Right renal pelvis (tissue), 4 donors: ENCODE measurements around the gene TOP2B. TPM values are rescaled to one million over a fixed set of nuclear protein-coding genes. Genes with fewer than 3 reads are reported as not detected.

Source experiments
- DNase-seq, 4 donors: peaks; one replicate each; pipeline ENCODE4 v3.0.0-alpha.2; 2013; ENCODE audit warnings: low read depth in 4 of 4, low spot score in 3 of 4, missing footprints in 1 of 4
- polyA plus RNA-seq, 4 donors: library from polyadenylated mRNA; unstranded; fragments of 120-200 nt; gene quantifications; one replicate each; pipeline ENCODE4 v1.2.1, GENCODE V29; 2013; ENCODE audit not compliant: insufficient read length in 4 of 4

Gene TOP2B
- polyA plus RNA-seq, 4 donors = 280 to 352 (median 351) TPM

DNA sequence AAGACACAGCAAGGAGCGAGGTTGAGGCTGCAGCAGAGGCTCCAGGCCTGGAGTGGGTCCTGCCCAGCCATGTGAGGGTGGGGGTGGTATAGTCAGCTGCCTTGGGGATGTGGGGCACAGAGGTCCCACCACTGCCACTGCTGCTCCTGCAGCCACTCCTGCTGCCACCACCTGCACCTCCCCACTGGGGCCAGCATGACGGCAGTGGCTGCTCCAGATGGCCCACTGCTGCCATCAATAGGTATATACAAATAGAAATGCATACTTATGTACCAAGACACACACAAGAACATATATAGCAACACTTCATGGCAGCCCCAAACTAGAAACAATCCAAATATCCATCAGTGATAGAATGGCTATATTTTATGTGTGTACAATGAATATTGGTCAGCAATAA, 10.0 kb upstream of the TOP2B start:
- no peak for DNase-seq

DNA sequence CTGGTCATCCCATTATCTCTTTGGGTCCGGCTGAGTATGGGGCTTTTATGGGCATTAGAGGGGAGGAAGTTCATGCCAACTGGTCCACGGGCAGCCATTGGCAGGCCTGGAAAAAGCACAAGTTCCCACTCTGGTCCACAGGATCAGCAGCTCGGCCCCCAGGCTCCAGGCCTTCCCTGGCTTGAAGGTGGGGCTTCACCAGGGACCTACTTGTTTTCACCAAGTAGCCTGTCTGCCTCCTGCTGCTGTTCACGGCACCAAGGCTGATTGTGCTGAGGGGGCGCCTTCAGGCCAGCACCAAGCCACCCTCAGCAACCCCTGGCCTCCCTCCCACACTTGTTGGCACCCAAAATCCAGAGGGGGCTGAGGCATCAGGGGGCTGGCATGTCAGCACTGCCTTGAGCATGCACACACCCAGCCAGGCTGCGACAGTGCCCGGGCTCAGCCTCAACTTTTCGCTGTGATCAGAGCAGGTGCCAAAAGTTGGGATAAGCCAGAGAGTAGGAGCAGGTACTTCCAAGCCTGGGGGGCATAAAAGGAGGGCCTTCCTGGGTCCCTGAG, 9.1 kb upstream of the TOP2B start:
- no peak for DNase-seq

DNA sequence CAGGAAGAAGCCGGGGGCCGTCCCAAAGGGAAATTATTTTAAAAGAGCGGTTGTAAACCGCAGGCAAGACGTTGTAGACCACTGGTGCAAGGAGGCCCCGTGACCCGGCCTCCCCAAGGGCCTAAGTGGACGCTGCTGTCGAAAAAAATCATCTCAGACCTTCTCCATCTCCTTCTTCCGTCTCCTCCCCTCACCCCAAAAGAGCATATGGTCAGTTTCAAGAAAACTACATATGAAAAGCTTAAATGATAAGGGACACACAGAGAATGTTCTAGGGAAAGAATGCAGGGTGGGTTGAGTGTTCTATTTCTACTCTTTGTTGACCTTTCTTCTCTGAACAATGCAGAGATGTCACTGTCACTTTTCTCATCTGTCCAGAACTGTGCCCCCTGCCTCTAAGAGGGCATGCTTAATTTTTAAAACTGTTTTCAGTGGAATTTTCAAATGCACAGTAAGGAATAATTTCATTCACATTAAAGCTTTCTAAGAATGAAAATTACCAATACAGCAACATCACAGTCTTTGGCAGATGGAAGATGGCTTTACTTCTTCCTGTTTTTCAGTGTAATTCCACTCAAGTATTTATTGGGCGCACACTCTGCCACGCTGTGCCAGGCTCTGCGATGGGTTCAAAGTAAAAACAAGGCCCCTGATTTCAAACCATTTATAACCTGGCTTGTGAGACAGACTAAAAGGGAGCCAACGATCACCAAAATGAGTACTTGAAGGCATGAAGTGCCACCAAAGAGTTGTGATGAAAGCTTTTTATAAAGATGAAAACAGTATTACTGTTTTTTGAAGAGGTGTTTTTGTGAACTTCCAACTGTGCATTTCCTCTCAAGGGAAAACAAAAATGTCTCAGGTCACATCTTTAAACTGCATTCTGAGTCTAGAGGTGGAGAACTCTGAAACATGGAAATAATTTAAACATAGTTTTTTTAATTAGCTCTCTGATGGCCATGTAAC, 891 bp upstream of the TOP2B start:
- DNase-seq = no peak

DNA sequence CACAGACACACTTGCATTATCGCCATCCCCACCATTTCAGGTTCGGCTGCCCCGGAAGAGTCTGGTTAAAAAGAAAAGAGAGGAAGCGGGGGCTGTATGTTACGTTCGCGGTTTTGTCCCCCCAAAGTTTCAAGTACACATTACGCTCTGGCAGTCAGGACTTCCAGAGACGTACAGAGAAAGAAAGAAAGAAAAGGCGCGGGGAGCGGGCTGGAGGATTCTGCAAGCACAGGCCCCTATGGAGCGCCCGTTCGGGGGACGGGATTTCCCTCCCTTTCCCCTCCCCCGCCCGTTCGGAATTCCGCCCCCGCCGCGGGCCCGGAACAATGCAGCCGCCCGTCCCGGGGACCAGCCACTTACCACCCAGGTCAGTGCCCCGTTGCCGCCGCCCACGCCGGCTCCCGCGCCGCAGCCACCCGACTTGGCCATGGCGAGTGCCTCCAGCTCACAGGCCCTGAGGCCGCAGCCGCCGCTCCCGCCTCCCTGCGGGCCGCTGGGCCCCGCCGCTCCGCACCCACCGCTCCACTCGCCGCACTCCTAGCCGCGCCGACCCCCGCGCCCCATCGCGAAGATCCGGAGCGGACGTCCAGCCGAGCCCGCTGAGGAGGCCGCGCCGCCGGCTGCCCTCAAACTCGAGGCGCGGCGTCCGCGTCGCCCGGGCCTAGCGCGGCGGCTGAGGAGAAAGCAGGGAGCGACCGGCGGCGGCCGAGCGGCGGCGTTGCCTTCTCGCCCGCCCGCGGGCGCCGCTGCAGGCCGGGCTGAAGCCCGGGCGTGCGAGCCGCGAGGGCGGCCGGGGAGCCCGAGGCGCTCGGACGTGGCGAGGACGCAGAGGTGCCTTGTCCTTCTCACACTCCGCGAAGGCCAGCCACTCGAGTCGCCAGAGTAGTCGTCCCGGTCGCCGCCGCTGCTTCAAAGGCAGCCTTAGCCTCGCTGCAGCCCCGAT, 567 bp downstream of the TOP2B start:
- DNase-seq = peak in 3 of 4 donors; percentile 48 to 58 (median 55)

DNA sequence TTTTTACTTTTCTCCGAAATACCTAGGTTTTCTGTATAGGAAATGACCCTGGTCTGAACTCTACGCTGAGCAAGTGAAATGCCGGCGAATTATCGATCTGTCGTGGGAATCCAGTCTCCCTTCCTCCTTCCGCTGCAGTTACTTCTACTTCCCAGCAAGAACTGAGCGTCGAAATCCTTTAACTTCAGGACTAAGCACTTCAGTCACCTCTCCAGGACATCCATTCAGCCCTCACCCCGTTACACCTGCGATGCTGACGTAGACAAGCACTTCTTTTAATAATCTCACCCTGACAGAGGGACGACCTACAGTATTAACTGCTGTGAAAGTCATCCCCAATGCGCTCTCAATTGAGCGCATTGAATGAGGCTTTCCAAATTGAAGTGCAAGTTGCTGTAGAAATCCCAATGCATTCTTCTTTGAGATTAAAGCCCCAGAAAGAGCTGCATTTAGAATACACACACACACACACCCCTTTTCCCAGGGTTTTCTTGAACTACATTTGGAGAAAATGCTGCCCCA, 1.3 kb downstream of the TOP2B start:
- DNase-seq = peak in 2 of 4 donors; percentile 25 to 26

DNA sequence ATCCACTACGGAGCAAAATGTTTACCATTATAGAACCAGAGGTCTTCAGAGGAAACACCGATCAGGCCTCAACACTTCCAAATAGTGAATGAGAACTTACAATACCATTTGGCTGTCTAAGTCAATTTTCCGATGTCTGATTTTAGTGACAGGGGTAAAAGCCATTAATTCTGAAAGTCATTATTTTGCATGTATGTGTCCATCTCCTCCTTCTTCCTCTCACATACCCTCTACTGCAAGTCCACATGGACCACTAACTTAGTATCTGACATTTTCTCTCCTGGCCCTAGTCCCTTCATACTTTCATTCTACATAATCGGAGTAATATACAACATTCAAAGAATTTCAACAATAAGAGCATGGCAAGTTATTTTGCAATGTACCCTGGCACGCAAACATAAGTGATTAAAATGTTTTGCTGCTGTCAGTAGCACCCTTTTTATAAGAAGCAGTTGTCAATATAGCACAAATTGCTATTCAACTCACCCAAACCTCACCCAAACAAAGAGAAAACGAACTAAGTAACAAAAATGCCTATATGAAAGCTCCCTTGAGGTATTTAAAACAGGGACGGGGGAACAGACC, 1.9 kb downstream of the TOP2B start:
- DNase-seq = no peak

DNA sequence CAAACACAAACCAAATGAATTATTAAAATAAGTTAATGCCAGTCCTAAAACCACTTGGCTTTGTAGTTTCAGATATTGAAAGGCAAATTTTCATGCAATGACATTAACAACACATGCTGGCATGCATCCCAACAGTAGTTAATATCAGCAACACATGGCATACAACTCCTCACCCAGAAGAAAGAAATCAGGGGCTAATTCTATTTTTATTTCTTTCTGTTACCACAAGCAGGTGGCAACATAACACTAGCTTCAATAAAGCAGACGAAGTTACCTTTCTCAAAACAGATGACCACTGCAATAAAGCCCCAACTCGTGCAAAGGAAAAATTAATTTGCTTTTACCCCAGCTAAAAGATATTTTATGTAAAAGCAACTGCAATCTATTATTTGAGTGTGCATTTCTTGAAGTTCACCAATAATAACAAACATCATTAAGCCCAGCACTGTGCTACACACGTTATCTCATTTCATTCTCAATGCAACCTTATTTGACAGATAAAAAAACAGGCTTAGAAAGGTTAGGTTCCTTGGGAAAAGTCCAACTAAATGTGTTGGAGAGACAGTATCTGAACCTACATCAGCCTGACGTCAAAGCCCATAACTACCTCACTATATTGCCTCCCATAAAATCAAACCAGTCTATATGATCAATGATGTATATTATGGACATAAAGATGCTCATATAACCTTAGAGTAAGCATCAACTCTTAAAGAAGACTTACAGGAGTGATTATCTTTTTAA, 2.8 kb downstream of the TOP2B start:
- DNase-seq = no peak

DNA sequence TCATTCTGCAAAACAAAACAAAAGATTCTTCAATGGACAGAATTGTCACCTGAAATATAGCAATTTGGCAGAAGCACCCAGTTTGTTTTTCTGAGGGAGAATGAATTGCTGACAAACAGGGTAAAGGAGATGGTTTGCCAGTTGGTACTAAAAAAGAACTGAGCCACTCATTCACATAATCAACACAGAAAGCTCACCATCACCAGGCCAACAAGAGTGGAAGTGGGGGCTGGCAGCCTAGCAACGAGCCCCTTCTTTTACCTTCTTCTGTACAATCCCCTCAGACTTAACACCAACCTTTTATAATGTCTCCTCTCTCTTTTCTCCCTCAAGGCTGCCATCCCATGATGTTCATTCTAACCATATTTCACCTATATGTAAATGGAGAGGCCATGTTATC, 5.9 kb downstream of the TOP2B start:
- no peak for DNase-seq

DNA sequence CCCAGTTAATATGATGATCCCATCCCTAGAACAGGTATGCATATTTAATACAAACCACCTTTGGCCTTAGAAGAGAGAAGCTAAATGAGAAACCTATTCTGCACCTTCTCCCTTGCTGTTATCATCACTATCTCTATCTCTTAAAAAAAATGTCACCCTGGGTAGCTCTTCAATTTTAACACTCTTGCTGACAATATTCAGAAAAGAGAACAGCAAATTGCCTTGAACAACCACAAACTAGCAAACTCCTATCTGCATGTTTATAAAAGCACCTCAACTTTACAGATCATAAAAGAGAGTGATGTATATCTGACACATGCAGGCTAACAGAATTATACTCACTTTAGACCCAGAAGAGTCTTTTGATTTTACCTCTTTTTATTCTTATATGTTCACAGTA, 7.4 kb downstream of the TOP2B start:
- no peak for DNase-seq

DNA sequence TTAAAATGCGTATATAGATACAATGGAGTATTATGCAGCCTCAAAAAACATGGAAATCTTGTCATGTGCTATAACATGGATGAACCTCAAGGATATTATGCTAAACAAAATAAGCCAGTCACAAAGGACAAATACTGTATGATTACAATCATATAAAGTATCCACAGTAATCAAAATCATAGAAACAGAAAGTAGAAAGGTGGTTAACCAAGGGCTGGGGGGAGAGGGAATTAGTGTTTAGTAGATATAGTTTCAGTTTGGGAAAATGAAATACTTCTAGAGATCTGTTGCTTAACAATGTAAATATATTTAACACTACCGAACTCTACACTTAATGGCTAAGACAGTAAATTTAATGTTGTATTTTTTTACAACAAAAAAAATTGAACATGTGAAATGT, 9.0 kb downstream of the TOP2B start:
- no peak for DNase-seq

DNA sequence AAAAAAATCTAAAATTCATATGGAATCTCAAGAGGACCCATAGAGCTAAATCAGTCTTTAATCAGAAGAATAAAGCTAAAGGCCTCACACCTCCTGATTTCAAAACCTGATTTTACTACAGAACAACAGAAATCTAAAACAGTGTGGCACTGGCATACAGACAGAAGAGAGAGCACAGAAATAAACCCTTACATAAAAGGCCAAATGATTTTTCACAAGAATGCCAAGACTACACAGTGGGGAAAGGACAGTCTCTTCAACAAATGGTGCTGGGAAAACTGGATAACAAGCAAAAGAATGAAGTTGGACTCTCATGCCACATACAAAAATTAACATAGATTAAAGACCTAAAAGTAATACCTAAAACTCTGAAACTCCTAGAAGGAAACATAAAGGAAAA, 10.1 kb downstream of the TOP2B start:
- DNase-seq = no peak

DNA sequence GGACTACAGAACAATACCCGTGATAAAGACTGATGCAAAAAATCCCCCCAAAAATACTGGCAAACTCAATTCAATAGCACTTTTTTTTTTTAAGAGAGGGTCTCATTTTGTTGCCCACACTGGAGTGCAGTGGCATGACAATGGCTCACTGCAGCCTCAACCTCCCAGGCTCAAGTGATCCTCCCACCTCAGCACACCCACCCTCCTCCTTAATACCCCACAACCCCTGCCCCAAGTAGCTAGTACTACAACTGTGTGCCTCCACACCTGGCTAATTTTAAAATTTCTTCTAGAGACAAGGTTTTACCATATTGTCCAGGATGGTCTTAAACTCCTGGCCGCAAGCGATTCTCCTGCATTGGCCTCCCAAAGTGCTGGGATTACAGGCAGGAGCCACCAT, 11.4 kb downstream of the TOP2B start:
- no peak for DNase-seq

DNA sequence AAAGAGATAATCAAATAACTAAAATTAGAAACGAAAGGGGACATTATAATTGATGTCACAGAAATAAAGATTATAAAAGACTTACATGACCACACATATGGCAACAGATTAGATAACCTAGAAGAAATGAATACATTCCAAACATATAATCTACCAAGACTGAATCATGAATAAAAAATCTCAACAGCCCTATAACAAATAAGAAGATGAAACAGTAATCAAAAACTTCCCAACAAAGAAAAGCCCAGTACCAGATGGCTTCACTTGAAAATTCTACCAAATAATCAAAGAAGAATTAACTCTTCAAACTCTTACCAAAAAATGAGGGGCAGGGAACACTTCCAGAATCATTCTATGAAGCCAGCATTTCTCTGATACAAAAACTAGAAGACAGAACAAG, 11.8 kb downstream of the TOP2B start:
- DNase-seq = no peak

DNA sequence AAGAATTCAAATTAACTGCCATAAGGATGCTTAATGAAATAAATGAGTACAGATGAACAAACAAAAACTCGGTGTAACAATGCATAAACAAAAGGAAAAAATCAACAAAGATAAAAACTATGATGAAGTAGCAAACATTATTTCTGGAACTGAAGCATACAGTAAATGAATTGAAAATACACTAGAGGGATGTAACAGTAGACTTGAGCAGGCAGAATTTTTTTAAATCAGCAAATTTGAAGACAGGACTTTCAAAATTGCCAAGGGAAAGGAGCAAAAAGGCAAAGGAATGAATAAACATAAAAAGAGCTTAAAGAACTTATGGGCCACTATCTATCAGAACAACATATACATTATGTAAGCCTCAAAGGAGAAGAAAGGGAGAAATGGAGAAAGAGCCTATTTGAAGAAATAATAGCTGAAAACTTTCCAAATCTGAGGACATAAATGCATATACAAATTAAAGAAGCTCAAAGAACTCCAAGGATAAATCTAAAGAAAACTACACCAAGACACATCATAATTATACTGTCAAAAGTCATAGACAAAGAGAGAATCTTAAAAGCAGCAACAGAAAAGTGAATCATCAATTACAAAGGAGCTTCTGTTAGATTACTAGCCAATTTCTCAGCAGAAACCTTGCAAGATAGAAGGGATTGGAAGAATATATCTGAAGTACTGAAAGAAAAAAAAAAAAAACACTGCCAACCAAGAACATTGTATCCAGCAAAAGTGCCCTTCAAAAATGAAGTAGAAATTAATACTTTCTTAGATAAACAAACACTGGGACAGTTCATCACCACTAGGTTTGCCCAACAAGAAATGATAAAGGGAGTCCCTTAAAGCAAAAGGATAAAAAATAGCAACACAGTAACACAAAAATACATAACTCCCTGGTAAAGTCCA, 15.5 kb downstream of the TOP2B start:
- no peak for DNase-seq

DNA sequence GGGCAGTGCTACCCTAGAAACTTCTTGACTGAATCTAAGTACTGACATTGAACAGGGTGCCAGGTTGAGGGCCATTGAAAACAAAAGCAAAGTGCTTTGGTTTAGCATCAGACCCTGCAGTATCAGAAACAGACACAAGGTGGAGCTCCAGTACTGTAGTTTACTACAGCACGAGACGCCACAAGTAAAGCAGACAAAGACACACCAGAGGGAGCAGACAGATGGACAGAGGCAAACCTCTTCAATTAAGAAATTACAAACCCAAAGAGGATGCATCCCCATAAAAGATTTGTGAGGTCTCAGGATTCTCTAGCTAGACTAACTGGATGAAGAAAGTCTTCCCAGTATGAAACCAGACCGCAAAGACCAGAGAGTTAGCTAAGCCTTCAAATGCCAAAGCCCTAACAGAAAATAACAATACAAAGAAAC, 16.6 kb downstream of the TOP2B start:
- peak in 3 of 4 donors; percentile 36 to 47 (median 47) for DNase-seq

DNA sequence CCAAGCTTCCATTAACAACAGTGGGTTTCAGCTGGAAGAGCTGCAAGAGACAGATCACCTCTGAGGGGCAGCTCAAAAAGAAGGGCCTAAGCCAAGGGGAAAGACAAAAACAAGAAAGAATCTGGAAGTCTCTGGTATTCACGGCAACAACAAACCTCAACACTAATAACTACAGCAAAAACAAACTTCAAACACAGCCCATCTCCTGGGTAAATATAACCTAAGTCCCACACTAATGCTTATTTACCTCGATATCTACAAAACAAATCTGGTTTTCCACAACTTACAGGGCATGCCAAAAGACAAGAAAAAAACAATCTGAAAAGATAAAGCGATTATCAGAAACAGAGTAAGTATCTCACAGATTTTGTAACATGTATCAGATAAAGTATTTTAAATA, 29.7 kb downstream of the TOP2B start:
- no peak for DNase-seq

DNA sequence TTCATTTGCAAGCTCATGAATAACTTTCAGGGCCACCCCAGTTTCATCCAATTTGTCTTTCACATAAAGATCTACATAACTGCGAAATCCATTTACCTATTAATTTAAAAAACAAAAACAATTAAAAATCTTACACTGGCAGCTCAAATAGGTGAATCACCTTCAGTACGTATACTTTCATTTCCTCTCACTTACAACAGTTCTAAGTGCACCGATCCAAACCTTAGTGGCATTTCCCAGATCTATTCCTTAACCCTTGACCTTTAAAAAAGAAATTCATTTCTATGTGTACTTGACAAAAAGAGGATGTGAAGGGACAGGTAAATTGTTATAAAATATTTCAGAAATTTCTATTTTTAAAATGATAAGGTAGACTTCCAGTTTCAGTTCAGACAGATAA, 30.8 kb downstream of the TOP2B start:
- no peak for DNase-seq

DNA sequence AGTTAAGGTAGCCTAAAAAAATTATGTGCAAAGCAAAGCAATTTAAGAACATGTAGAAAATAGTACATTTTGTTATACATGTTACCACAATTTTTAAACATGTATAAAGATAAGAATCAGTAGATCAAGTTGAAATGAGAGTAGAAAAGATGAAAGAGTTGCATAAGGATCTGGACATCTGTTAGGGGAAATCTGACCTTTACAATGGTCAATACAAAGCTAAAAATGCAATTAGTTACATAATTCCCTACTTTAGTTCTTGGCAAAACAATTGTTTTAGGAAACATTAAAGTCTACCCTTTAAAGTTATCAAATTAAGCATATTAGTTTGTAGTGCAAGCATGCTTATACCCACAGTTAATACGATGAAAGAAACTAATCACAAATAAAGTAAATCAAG, 32.7 kb downstream of the TOP2B start:
- no peak for DNase-seq

DNA sequence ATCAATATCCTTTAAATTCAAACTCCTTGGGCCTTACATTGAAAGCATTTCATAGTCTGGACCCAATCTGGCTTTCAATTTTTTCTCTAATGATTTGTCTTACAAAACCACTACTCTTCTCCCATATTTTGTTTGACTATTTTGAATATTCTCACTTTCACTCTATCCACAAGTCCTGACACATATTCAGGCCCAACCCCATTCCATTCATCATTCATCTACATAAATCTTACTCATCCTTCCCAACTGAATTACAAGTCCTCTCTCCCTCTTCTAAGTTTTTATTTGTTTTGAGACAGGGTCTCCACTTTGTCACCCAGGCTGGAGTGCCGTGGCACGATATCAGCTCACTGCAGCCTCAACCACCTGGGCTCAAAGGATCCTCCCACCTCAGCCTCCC, 43.6 kb downstream of the TOP2B start:
- no peak for DNase-seq
